OCI-LY3 (cell line): ENCODE results near the gene DDX10.

ENCODE experiments used
- H2AFZ ChIP-seq: fragments of 200-600, 300-600 bp; shearing (Covaris generic); 2 replicates; pipeline ENCODE4 v1.6.0; 2014; ENCODE audit warnings: antibody characterized with exemption, low read depth, low read length
- H3K27ac ChIP-seq: fragments of 200-600, 300-600 bp; sonication (generic); 2 replicates; pipeline ENCODE4 v1.5.1; 2014; ENCODE audit warnings: mild to moderate bottlenecking, low read length, moderate library complexity, mixed read lengths
- H3K27me3 ChIP-seq: fragments of 200-600, 300-600 bp; sonication (generic); 2 replicates; pipeline ENCODE4 v1.6.1; 2014; ENCODE audit warnings: low read depth, low read length, mixed read lengths
- H3K36me3 ChIP-seq: fragments of 200-600, 300-600 bp; sonication (generic); replicated peaks from 2 replicates; pipeline ENCODE3; 2014; ENCODE audit warnings: low read depth, low read length, mixed read lengths
- H3K4me1 ChIP-seq: fragments of 300-600, 200-600 bp; sonication (generic); 2 replicates; pipeline ENCODE4 v1.6.1; 2014; ENCODE audit warnings: low read length, mixed read lengths
- H3K4me2 ChIP-seq: fragments of 200-600, 300-600 bp; sonication (generic); 2 replicates; pipeline ENCODE4 v1.6.1; 2014; ENCODE audit warnings: low read length, mixed read lengths
- H3K4me3 ChIP-seq: fragments of 300-600, 200-600 bp; sonication (generic); 2 replicates; pipeline ENCODE4 v1.5.1; 2014; ENCODE audit warnings: antibody characterized with exemption, mild to moderate bottlenecking, low read length, moderate library complexity
- H3K79me2 ChIP-seq: fragments of 300-600, 200-600 bp; shearing (Covaris generic); 2 replicates; pipeline ENCODE4 v1.6.1; 2014; ENCODE audit warnings: mild to moderate bottlenecking, low read length, mixed read lengths
- H3K9ac ChIP-seq: fragments of 300-600, 200-600 bp; shearing (Covaris generic); 2 replicates; pipeline ENCODE4 v1.6.0; 2014; ENCODE audit warnings: mild to moderate bottlenecking, low read length, moderate library complexity
- H3K9me3 ChIP-seq: fragments of 200-600, 300-600 bp; shearing (Covaris generic); 2 replicates; pipeline ENCODE4 v1.6.1; 2014; ENCODE audit warnings: low read length, mixed read lengths; ENCODE audit not compliant: insufficient read depth
- H4K20me1 ChIP-seq: fragments of 200-600, 300-600 bp; sonication (generic); 2 replicates; pipeline ENCODE4 v1.6.1; 2016; ENCODE audit warnings: low read length, mixed read lengths; ENCODE audit not compliant: insufficient read depth
- CTCF ChIP-seq: fragments of 200-600, 300-600 bp; sonication (generic); IDR thresholded peaks from 2 replicates; pipeline ENCODE4 v1.5.1; 2014; ENCODE audit warnings: antibody characterized with exemption, low read length, low read depth
- EZH2phosphoT487 ChIP-seq: fragments of 200-600 bp; shearing (Covaris generic); IDR thresholded peaks from 2 replicates; pipeline ENCODE4 v1.6.1; 2018; ENCODE audit warnings: antibody characterized with exemption, mixed run types, low read depth

The DDX10 gene

DNA sequence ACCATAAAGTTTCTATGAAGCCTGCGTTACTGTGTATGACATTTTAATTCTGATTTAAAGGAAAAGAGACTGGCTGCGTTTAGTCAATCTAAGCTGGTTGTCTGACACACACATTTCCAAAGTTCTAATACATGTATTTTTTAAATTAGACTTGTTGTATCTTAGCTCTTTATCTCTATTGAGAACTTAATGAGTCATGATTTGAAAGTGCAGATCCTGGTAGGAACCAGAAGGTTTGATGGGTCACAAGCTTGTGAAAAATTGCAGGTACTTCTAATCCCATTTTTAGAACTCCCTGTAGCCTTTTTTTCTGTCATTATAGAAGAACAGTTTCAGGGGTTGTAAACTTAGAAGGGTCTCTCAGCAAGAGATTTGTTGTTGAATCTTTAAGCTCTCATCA is 210.3 kb downstream of the DDX10 start:
- H3K4me3 ChIP-seq, result no peak overlapping the region
- H4K20me1 ChIP-seq, result no peaks in the 10 kb centered on the region
- H2AFZ ChIP-seq, result no peak overlapping the region
- no peaks in the 10 kb centered on the region for H3K27me3 ChIP-seq
- TF ChIP-seq CTCF (no peak), EZH2phosphoT487 (no peak)
- no peaks in the 10 kb centered on the region for H3K4me1 ChIP-seq
- H3K79me2 ChIP-seq, result no peaks in the 10 kb centered on the region
- H3K27ac ChIP-seq, result no peak overlapping the region
- H3K4me2 ChIP-seq, result no peak overlapping the region
- no peaks in the 10 kb centered on the region for H3K36me3 ChIP-seq
- no peaks in the 10 kb centered on the region for H3K9me3 ChIP-seq
- no peak overlapping the region for H3K9ac ChIP-seq

DNA sequence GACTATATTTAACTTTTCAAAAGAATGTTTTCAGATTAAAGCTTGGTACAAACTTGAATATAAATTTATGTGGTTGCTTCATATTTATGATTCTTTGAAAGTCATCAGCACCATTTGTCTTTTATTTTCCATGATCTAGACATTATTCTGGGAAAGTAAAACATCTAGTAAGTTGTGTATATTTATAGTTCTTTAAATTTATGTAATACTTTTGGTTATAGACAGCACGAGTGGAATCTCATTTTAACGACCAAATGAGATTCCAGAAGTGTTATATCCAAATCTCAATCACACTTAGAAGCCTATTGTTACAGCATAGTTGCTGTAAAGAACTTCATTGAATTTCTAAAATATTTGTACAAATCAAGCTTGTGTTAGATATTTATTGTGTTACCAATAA is 212.3 kb downstream of the DDX10 start:
- Histone ChIP-seq H3K9ac (no peak overlapping the region), H3K4me1 (no peaks in the 10 kb centered on the region), H3K79me2 (no peaks in the 10 kb centered on the region), H3K27ac (no peak overlapping the region), H4K20me1 (no peaks in the 10 kb centered on the region), H3K27me3 (no peaks in the 10 kb centered on the region), H3K4me3 (no peak overlapping the region), H3K36me3 (no peaks in the 10 kb centered on the region), H3K4me2 (no peak overlapping the region), H3K9me3 (no peaks in the 10 kb centered on the region), H2AFZ (no peak overlapping the region)
- TF ChIP-seq CTCF (no peak), EZH2phosphoT487 (no peak)

DNA sequence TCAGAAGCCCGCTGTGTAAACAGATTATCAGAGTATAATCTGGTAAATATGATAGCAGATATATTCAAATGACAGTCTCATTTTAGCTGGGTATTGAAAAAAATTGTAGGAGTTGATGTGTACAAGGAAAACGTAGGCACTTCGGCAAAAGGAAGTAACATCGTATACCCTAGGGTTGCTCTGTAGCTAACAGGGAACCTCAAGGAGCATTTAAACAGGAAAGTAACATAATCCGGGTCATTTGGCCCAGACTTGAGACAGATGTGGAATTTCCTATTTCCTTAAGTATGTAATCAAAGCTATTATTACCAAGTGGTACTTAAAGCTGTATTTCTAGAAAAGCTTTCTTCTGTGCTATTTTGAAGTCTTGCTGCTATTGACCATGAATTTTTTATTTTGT is 215.6 kb downstream of the DDX10 start:
- Histone ChIP-seq H3K9ac (no peak overlapping the region), H3K4me1 (no peaks in the 10 kb centered on the region), H3K27me3 (no peaks in the 10 kb centered on the region), H3K4me2 (no peak overlapping the region), H3K9me3 (no peaks in the 10 kb centered on the region), H3K27ac (no peak overlapping the region), H3K79me2 (no peaks in the 10 kb centered on the region), H2AFZ (no peak overlapping the region), H3K36me3 (no peaks in the 10 kb centered on the region), H3K4me3 (no peak overlapping the region), H4K20me1 (no peaks in the 10 kb centered on the region)
- TF ChIP-seq EZH2phosphoT487 (no peak), CTCF (no peak)

DNA sequence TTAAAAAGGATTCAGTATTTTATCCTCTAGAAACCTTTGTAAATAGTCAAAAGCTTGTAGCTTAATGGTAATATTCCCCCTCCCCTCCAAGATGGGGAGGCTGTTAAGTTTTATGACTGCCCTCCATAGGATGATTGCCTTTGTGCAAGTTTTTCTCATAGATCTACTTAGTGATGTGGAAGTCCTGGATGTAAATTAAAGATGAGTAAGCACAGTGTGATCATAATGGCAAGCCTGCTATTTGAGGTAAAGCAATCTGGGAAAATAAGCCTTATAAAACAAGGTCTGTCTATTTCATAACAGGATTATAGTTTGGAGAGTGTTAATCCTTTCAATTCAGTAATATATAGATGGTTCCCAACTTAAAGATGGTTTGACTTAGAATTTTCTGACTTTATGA is 216.3 kb downstream of the DDX10 start:
- H3K9ac ChIP-seq, result no peak overlapping the region
- no peak overlapping the region for H3K4me3 ChIP-seq
- no peaks in the 10 kb centered on the region for H3K79me2 ChIP-seq
- no peak overlapping the region for H3K4me2 ChIP-seq
- H3K9me3 ChIP-seq, result no peaks in the 10 kb centered on the region
- no peaks in the 10 kb centered on the region for H4K20me1 ChIP-seq
- no peaks in the 10 kb centered on the region for H3K27me3 ChIP-seq
- TF ChIP-seq EZH2phosphoT487, result no peak
- no peak for TF ChIP-seq CTCF
- no peak overlapping the region for H2AFZ ChIP-seq
- H3K4me1 ChIP-seq, result no peaks in the 10 kb centered on the region
- no peak overlapping the region for H3K27ac ChIP-seq
- no peaks in the 10 kb centered on the region for H3K36me3 ChIP-seq
